ENCODE results near the gene KATNBL1.

KATNBL1 gene

GRCh38 chr15:34116620-34117019, 93.3 kb downstream of the KATNBL1 start:
- no peak for DNase-seq (ENCODE audit: low read depth)

- DNase-seq (ENCODE audit: low read depth) = no peak
Measured at GRCh38 chr15:34114739-34115138, 95.2 kb downstream of the KATNBL1 start.

GRCh38 chr15:34114215-34114614, 95.7 kb downstream of the KATNBL1 start:
- DNase-seq (ENCODE audit: low read depth) = no peak

GRCh38 chr15:34111488-34111887, 98.4 kb downstream of the KATNBL1 start:
- DNase-seq (ENCODE audit: low read depth) = no peak

GRCh38 chr15:34109797-34110663, 99.9 kb downstream of the KATNBL1 start:
- DNase-seq (ENCODE audit: low read depth) = no peak

GRCh38 chr15:34107315-34107714, 102.6 kb downstream of the KATNBL1 start:
- DNase-seq (ENCODE audit: low read depth) = no peak

GRCh38 chr15:34106423-34106822, 103.5 kb downstream of the KATNBL1 start:
- DNase-seq (ENCODE audit: low read depth) = no peak

GRCh38 chr15:34102175-34102925, 107.5 kb downstream of the KATNBL1 start:
- DNase-seq (ENCODE audit: low read depth) = no peak

GRCh38 chr15:34101366-34102174, 108.3 kb downstream of the KATNBL1 start, which contains the start of the genes EMC7 and PGBD4:
EMC7 (minus strand) TSS chr15:34101862; CDS start chr15:34101839, 23 bp downstream.
PGBD4 (plus strand) TSS chr15:34102083; CDS start chr15:34102532, 449 bp downstream.
- DNase-seq (ENCODE audit: low read depth) = peak; percentile 99

- no peak for DNase-seq (ENCODE audit: low read depth)
Measured at GRCh38 chr15:34099914-34100313, 110.0 kb downstream of the KATNBL1 start.

Measured in T follicular helper cell (primary cell).